ENCODE results near the gene ERC2.

ERC2 gene

DNA sequence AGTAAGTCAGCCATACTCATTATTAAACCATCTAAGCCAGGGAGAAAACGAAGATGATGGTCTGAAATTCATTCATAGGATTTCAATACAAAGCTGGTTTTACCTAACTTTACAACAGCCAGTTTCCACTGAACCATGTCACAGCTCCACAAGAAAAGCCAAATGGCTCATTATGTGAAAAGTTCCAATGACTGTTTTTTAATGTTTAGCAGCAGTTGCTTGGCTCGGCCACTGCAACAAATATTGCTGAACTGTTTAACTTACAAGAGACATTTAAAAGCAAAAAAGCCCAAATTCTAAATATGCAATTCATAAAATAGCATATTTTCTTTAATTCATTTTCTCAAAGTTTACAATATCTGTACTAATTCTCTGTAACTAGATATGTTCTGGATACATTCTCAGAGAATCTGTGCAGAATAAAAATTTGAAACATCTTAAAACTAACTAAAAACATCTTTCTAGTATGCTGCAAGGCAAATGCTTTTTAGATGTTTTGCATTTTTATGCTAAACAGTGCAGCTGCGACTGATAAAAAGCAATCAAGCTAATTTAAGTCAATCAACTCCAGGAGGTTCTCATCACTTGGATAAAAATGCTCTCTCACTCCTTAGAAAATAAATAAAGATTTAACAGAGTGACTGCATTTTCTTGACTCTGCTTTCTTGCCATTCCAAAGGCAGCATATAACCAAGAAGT, 356.5 kb downstream of the ERC2 start:
- TF ChIP-seq, protein P1, sequence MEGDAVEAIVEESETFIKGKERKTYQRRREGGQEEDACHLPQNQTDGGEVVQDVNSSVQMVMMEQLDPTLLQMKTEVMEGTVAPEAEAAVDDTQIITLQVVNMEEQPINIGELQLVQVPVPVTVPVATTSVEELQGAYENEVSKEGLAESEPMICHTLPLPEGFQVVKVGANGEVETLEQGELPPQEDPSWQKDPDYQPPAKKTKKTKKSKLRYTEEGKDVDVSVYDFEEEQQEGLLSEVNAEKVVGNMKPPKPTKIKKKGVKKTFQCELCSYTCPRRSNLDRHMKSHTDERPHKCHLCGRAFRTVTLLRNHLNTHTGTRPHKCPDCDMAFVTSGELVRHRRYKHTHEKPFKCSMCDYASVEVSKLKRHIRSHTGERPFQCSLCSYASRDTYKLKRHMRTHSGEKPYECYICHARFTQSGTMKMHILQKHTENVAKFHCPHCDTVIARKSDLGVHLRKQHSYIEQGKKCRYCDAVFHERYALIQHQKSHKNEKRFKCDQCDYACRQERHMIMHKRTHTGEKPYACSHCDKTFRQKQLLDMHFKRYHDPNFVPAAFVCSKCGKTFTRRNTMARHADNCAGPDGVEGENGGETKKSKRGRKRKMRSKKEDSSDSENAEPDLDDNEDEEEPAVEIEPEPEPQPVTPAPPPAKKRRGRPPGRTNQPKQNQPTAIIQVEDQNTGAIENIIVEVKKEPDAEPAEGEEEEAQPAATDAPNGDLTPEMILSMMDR (conservative IDR thresholded peaks at IDR 0.05; ENCODE audit: control insufficient read depth, insufficient read depth, low read depth, low read length) = no peak
- H3K4me3 ChIP-seq (ENCODE audit: control insufficient read depth, low read depth, low read length) = no peak overlapping the region
- no peak for DNase-seq (ENCODE audit: low read depth)

DNA sequence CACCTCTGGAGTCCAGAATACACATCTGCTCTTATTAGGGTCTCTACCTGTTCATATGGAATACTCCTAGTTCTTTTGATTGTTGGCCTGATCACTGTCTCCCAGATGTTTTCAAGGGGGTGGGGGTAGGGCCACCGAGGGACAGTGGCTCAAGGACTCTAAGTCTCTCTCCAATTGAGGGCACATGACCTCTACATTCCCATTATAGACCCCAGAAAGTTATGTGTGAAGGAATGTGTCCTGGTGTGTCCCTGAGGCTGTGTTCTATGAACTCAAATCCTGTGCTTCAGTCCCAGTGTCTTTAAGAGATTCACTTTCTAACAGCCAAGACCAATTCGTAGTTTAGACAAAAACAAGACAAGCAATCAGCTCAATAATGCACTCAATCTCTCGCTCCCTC, 357.4 kb downstream of the ERC2 start:
- TF ChIP-seq, protein P1 (conservative IDR thresholded peaks at IDR 0.05; ENCODE audit: control insufficient read depth, insufficient read depth, low read depth, low read length) = no peak
- no peak for DNase-seq (ENCODE audit: low read depth)
- no peak overlapping the region for H3K4me3 ChIP-seq (ENCODE audit: control insufficient read depth, low read depth, low read length)

DNA sequence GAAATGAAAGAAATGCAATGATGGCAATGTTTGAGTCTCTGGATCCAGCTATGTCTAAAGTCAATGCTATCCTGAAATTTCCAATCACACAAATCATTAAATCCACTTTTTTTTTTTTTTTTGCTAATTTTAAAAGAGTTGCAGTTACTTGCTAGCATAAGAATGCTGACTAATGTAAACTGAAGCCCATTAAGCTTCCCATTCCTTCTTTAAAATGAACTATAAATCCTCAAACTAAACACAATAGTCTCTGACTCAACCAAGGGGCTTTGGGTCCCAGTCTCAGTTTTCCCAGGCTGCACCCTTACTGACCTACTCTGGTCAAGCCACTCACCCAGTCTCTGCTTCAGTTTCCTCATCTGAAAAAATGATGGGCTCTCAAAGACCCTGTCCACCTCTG, 361.1 kb downstream of the ERC2 start:
- DNase-seq (ENCODE audit: low read depth) = no peak
- no peak overlapping the region for H3K4me3 ChIP-seq (ENCODE audit: control insufficient read depth, low read depth, low read length)
- TF ChIP-seq, protein P1 (conservative IDR thresholded peaks at IDR 0.05; ENCODE audit: control insufficient read depth, insufficient read depth, low read depth, low read length) = no peak

DNA sequence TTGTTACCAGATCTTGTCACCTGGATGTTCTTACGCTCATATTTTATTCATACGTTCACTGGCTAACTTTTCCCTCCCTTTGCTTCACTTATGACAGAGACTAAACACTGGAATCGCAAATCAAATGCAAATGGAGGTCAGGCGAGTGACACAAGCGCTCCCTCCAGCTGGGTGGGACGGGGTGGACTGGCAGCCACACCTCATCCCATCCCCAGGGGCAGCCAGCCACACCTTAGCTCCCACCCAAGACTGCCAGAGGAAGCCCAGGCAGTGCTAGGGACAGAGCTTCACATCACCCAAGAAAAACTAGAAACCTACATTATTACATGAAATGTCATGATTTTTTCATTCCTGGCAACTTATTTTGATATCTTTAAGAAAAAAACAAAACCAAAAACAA, 366.2 kb downstream of the ERC2 start:
- TF ChIP-seq, protein P1 (conservative IDR thresholded peaks at IDR 0.05; ENCODE audit: control insufficient read depth, insufficient read depth, low read depth, low read length) = no peak
- DNase-seq (ENCODE audit: low read depth) = no peak
- H3K4me3 ChIP-seq (ENCODE audit: control insufficient read depth, low read depth, low read length) = no peak overlapping the region

DNA sequence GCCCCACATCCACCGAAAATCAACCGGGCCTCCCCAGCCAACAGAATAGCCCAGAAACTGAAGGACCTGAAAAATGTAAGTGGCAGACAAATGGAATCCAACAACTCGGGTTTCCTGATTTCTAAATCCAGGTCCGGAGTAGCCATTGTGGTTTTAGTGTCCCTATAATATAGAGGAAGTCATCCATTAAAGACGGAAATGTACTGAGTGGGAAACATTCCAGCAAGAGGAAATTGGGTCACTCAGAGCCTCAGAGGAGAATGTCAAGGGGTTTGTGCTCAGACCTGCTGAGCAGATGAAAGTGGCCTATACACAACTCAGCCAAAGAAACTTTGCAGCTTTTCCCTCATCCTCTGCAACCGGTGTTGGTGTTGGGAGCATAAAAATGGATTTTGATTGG, 366.7 kb downstream of the ERC2 start:
- DNase-seq (ENCODE audit: low read depth) = no peak
- TF ChIP-seq, protein P1 (conservative IDR thresholded peaks at IDR 0.05; ENCODE audit: control insufficient read depth, insufficient read depth, low read depth, low read length) = no peak
- no peak overlapping the region for H3K4me3 ChIP-seq (ENCODE audit: control insufficient read depth, low read depth, low read length)

DNA sequence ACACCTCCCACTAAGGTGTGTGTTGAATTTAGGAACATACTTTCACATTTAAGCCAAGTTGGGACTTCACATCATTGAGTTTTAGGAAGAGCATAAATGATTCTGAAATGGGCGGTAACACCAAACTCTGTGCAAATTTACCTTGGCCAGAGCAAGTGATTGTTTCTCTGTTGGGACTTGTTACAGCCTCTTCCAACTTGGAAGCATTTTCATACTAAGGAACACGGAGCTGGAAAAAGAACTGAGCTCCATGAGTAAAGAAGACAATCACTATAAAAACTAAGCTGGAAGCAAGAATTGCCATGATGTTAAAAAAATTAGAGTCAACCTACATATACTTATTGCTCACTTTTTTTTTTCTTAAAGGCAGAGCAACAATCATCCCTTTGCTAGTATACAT, 371.3 kb downstream of the ERC2 start:
- TF ChIP-seq, protein P1 (conservative IDR thresholded peaks at IDR 0.05; ENCODE audit: control insufficient read depth, insufficient read depth, low read depth, low read length) = no peak
- no peak for DNase-seq (ENCODE audit: low read depth)

DNA sequence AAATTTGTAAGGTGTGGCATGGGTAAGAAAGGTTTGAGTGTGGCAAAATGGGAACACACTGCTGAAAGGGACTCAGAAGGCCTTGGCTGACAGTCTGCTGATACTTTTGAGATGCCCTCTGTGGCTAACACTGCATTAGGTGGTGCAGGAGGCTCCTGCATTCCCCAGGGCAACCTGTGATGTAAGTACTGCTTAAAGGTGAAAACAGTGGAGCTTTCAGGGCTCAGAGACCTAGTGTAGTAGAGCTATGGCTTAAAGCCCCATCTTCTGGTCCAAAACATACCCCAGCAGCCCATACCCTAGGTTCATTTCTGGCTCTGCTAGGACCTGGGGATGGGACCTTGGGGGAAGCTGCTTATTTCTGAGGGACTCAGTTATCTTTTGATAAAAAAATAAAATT, 374.1 kb downstream of the ERC2 start:
- TF ChIP-seq, protein P1 (conservative IDR thresholded peaks at IDR 0.05; ENCODE audit: control insufficient read depth, insufficient read depth, low read depth, low read length) = no peak
- no peak for DNase-seq (ENCODE audit: low read depth)
- H3K4me3 ChIP-seq (ENCODE audit: control insufficient read depth, low read depth, low read length) = no peak overlapping the region

More for the DNA sequence above, 371.3 kb downstream of the ERC2 start:
- H3K4me3 ChIP-seq (ENCODE audit: control insufficient read depth, low read depth, low read length) = no peak overlapping the region

All from fibroblast of mammary gland (primary cell).